GM06990 (cell line): Measurements from ENCODE around the gene HIVEP2.

Experiments
- DNase-seq: peaks from one replicate; pipeline ENCODE4 v3.0.0-alpha.2; 2011; ENCODE audit not compliant: insufficient read length; ENCODE audit errors: extremely low read depth
- H3K27me3 ChIP-seq: replicated peaks from 2 replicates; pipeline ENCODE4 v1.6.0; 2011; ENCODE audit warnings: low read length; ENCODE audit not compliant: control insufficient read depth, insufficient read depth
- H3K36me3 ChIP-seq: 2 replicates; pipeline ENCODE4 v1.5.1; 2011; ENCODE audit warnings: low read length; ENCODE audit not compliant: control insufficient read depth, insufficient read depth
- H3K4me3 ChIP-seq: replicated peaks from 2 replicates; pipeline ENCODE4 v1.5.1; 2011; ENCODE audit warnings: low read depth, mild to moderate bottlenecking, control low read depth, low read length
- TF ChIP-seq, protein P1 (sequence below): IDR thresholded peaks from 2 replicates; pipeline ENCODE4 v1.5.1; 2011; ENCODE audit warnings: low read length, control low read depth, mild to moderate bottlenecking, inconsistent platforms; ENCODE audit not compliant: insufficient read depth, poor library complexity, severe bottlenecking

Gene HIVEP2

DNA sequence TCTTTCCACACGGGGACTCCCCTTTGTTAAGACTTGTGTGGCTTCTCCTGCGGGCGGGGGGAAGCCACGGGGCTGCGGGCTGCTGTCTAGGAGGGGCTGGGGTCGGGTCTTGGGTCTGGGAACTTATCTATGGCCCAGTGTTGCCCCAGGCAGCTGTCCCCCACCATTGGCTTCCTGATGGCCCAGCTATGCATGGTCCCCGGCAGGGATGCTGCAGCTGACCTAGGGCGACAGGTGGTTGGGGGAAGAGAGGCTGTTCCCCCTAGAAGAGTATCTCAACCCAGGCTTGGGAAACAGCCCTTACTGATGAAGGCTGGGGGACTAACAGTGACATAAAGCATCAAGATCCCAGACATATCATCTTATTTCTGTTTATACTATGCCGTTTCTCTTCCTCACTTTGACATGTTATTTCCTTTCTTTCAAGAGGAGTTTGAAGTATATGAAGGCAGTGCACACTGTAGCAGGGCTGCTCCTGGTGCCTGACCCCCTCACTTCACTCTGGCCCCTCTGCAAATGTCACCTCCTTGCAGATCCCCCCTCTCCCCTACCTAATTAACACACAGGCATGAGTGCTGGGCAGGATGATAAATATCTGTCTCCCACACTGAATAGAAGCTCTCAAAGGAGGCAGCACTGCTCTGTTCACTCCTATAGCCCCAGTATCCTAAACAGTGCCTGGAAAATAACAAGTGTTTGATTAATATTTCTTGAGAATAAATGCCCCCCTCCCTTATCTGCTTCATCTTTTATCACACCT, 87.0 kb downstream of the HIVEP2 start:
- TF ChIP-seq, protein P1, sequence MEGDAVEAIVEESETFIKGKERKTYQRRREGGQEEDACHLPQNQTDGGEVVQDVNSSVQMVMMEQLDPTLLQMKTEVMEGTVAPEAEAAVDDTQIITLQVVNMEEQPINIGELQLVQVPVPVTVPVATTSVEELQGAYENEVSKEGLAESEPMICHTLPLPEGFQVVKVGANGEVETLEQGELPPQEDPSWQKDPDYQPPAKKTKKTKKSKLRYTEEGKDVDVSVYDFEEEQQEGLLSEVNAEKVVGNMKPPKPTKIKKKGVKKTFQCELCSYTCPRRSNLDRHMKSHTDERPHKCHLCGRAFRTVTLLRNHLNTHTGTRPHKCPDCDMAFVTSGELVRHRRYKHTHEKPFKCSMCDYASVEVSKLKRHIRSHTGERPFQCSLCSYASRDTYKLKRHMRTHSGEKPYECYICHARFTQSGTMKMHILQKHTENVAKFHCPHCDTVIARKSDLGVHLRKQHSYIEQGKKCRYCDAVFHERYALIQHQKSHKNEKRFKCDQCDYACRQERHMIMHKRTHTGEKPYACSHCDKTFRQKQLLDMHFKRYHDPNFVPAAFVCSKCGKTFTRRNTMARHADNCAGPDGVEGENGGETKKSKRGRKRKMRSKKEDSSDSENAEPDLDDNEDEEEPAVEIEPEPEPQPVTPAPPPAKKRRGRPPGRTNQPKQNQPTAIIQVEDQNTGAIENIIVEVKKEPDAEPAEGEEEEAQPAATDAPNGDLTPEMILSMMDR, result no peak
- H3K27me3 ChIP-seq, result no peaks in the 10 kb centered on the region
- H3K4me3 ChIP-seq, result peak overlapping the region; percentile 52
- DNase-seq, result no peak
- H3K36me3 ChIP-seq, result peaks cover 2% of the 10 kb centered on the region; the same call in 1 of the 2 replicates

DNA sequence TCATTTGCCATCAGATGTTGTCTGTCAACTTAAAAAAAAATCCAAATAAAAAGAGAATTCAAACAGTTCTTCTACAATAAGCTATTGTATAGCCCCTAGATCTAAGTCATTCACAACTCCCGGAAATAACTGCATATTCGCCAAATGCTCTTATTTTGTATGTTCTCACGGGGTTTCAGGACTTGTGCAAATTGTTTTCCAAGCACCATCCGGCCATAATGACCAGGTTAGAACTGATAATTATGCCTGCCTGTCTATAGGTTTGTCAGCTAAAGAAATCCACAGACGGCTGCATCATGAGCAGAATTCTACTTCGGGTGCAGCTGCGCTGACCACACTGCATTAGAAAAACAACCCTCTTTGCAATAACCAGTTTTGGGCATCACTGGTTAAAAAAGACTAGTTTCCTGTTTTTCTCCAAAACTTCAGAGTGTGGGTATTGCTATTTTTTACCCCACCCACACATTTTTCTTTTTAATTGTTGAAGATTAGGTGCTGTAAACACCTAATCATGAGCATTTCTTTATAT, 87.7 kb downstream of the HIVEP2 start:
- Histone ChIP-seq H3K36me3 (peaks cover 2% of the 10 kb centered on the region; the same call in 1 of the 2 replicates), H3K4me3 (peak overlapping the region; percentile 52), H3K27me3 (no peaks in the 10 kb centered on the region)
- TF ChIP-seq, protein P1, result no peak
- no peak for DNase-seq

DNA sequence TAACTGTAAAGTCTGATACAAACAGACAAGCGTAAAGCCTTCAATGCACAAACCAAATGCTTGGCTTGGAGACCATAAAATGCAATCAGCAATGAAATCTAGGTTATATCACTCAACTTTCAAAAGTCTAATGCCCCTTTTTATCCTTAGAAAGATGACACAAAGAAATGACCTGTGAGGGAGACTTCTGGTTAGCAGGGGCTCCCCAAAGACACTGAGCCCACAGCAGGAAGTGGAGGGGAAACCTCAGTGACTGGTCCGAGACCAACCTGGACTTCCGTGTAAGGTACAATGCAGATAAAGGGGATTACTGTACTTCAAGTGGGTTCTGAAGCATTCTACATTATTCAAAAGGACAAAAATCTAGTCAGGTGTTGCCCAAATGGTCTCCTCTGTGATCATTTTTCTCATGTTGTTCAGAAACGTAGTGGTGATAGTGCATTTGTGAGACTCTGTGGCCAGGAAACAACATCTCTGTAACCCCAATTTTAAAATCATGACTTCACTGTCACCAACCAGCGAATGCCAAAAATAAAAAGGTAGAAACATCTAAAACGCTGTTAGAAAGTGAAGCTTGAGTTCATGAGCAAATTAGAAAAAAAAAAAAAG, 88.2 kb downstream of the HIVEP2 start:
- H3K4me3 ChIP-seq, result peak overlapping the region; percentile 52
- peaks cover 2% of the 10 kb centered on the region; the same call in 1 of the 2 replicates for H3K36me3 ChIP-seq
- TF ChIP-seq, protein P1, result no peak
- peak; percentile 66 for DNase-seq
- no peaks in the 10 kb centered on the region for H3K27me3 ChIP-seq

DNA sequence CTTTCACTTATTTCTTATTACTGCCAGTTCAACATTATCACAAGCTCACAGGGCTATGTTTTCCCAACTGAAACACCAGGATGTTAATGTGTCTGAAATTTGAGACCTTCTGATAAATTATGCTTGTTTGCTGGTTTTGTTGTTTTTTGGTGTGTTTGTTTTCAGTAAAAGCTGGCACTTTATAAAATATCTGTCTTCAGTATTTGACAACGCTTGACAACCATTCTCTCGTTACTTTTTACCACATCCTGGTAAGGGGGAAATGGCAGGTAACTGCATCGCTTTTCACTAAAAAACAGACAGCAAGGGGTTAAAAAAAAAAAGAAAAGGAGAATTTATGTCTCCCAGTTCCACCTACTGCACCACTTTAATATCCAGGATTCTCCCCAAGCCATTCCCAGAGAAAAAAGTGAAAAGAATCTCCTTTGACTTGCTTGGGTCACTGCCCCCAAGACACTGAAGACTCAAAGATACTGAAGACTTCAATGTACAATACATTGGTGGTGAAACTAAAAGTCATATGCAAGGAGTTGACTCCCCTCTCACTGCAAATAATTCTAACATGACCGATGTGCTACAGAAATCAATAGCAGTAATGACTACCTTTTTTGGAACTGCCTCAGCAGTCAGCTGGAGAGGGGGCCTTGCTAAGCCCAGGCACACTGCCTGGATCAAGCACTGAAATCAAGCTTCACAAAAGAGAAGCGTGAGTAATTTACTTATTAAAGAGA, 88.9 kb downstream of the HIVEP2 start:
- no peak for DNase-seq
- no peaks in the 10 kb centered on the region for H3K27me3 ChIP-seq
- peak overlapping the region; percentile 52 for H3K4me3 ChIP-seq
- TF ChIP-seq, protein P1, result no peak
- H3K36me3 ChIP-seq, result peaks cover 2% of the 10 kb centered on the region; the same call in 1 of the 2 replicates

GRCh38 chr6:142854589-142855488, 90.1 kb downstream of the HIVEP2 start:
- H3K4me3 ChIP-seq, result no peak overlapping the region
- H3K36me3 ChIP-seq, result no peaks in the 10 kb centered on the region
- no peaks in the 10 kb centered on the region for H3K27me3 ChIP-seq
- TF ChIP-seq, protein P1, result no peak
- no peak for DNase-seq
